ENCODE data around the gene IL1RN. TPM values are rescaled to one million over a fixed set of nuclear protein-coding genes. Genes with fewer than 3 reads are reported as not detected.

Gene IL1RN
- polyA plus RNA-seq, 1 of the 3 experiments (the other 2 are of a cell fraction), result not detected

DNA sequence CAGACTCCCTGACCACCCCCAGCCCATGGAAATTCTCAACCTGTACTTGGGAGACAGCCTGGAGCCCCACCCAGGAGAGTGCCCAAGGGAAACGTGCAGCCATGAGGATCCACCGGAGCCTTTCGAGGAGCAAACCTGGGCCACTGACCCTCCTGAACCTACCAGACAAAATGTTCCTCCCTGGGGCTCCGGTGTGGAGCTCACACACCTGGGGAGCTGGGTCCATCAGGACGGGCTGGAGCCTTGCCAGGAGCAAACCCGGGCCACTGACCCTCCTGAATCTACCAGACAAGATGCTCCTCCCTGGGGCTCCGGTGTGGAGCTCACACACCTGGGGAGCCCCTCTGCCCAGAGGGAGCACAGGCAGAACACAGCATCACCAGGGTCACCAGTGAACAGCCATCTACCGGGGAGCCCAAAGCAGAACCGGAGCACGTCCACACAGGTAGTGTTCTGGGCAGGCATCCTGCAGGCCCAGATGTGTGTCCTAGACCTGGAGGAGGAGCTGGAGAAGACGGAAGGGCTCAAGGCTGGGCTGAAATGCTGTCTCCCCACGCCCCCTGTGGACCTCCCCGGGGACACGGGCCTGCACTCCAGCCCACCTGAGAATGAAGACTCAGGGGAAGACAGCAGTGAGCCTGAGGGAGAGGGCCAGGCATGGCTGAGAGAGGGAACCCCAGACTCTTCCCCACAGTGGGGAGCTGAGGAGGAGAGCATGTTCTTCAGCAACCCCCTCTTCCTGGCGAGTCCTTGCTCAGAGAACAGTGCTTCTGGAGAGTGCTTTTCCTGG lies 55.3 kb downstream of the IL1RN start:
- no peaks in the 10 kb centered on the region for H3F3A ChIP-seq (replicated peaks; ENCODE audit: insufficient read depth)
- no peak for DNase-seq
- no peaks in the 10 kb centered on the region for H3K9me3 ChIP-seq
- no peaks in the 10 kb centered on the region; the same call in 1 of the 2 replicates for H3K27me3 ChIP-seq (ENCODE audit: insufficient read depth)
- H3K4me3 ChIP-seq (ENCODE audit: low read depth in 2 of 2, low read length in 1 of 2), result no peak overlapping the region
- no peak overlapping the region for H2AFZ ChIP-seq (ENCODE audit: low read depth)
- H4K20me1 ChIP-seq (ENCODE audit: insufficient read depth), result no peaks in the 10 kb centered on the region
- H3K27ac ChIP-seq (ENCODE audit: low read depth in 2 of 2, low read length in 1 of 2), result no peak overlapping the region
- WGBS (ENCODE audit: low lambda C conversion rate), result 63% methylated on average over 5 of the region's 15 CpGs
- CTCF ChIA-PET, result interaction anchor here (0.9 to 3.4 kb wide), 5 partner anchors 14 to 207 kb away, joined by 3 to 27 read pairs (median 4); no protein-coding TSS in a partner anchor
- H3K79me2 ChIP-seq (ENCODE audit: insufficient read depth), result no peaks in the 10 kb centered on the region
- H3K4me1 ChIP-seq (ENCODE audit: control insufficient read depth in 1 of 2, insufficient read depth in 2 of 2, low read depth in 1 of 2, low read length in 1 of 2), result no peaks in the 10 kb centered on the region; a peak in 1 of 4 replicates
- H3K4me2 ChIP-seq, result no peak overlapping the region
- no peak for TF ChIP-seq JUND (IDR thresholded peaks at IDR 0.05)
- no peak for TF ChIP-seq RAD21 (IDR thresholded peaks at IDR 0.05; ENCODE audit: low read length)
- TF ChIP-seq TAF1 (IDR thresholded peaks at IDR 0.05; ENCODE audit: borderline replicate concordance, low read depth, low read length), result no peak
- no peak overlapping the region for H3K9ac ChIP-seq
- H3K36me3 ChIP-seq (replicated peaks in 1 of 2; ENCODE audit: control insufficient read depth in 1 of 2, insufficient read depth in 2 of 2, low read length in 1 of 2), result no peaks in the 10 kb centered on the region
- no peaks in the 10 kb centered on the region for H3K9me2 ChIP-seq
- POLR2A ChIA-PET, result no interaction called here

DNA sequence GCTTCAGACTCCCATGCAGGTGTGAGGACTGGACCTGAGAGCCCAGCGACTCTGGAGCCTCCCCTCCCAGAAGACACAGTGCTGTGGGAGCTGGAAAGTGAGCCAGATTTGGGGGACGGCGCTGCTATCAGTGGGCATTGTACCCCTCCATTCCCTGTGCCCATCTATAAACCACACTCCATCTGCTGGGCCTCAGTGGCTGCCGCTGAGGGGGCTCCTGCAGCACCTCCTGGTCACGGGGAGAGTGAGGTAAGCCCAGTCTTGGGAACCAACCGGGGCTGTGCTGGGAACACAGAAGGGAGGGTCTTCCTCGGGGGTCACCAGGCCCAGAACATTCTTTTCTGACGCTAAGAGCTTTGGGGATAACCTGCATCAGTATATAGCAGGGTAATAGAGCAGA lies 55.9 kb downstream of the IL1RN start:
- no peaks in the 10 kb centered on the region; the same call in 1 of the 2 replicates for H3K27me3 ChIP-seq (ENCODE audit: insufficient read depth)
- 37% methylated on average over 4 of the region's 8 CpGs for WGBS (ENCODE audit: low lambda C conversion rate)
- no peaks in the 10 kb centered on the region for H3K79me2 ChIP-seq (ENCODE audit: insufficient read depth)
- H3K4me3 ChIP-seq (ENCODE audit: low read depth in 2 of 2, low read length in 1 of 2), result no peak overlapping the region
- no peak overlapping the region for H3K27ac ChIP-seq (ENCODE audit: low read depth in 2 of 2, low read length in 1 of 2)
- ChIA-PET POLR2A (no interaction called here), CTCF (interaction anchor here (0.9 to 3.4 kb wide), 5 partner anchors 14 to 187 kb away, joined by 3 to 27 read pairs (median 3); no protein-coding TSS in a partner anchor)
- no peak overlapping the region for H2AFZ ChIP-seq (ENCODE audit: low read depth)
- no peak for DNase-seq
- H3K9me3 ChIP-seq, result no peaks in the 10 kb centered on the region
- H3F3A ChIP-seq (replicated peaks; ENCODE audit: insufficient read depth), result no peaks in the 10 kb centered on the region
- no peaks in the 10 kb centered on the region; a peak in 1 of 4 replicates for H3K4me1 ChIP-seq (ENCODE audit: control insufficient read depth in 1 of 2, insufficient read depth in 2 of 2, low read depth in 1 of 2, low read length in 1 of 2)
- no peaks in the 10 kb centered on the region for H3K36me3 ChIP-seq (replicated peaks in 1 of 2; ENCODE audit: control insufficient read depth in 1 of 2, insufficient read depth in 2 of 2, low read length in 1 of 2)
- no peaks in the 10 kb centered on the region for H4K20me1 ChIP-seq (ENCODE audit: insufficient read depth)
- TF ChIP-seq SMC3 (IDR thresholded peaks at IDR 0.05; ENCODE audit: low read depth, low read length) (no peak), USF1 (IDR thresholded peaks at IDR 0.05; ENCODE audit: borderline replicate concordance, low read depth) (no peak), TAF1 (IDR thresholded peaks at IDR 0.05; ENCODE audit: borderline replicate concordance, low read depth, low read length) (no peak), EP300 (IDR thresholded peaks at IDR 0.05; ENCODE audit: borderline replicate concordance in 1 of 2, low read depth in 1 of 2, low read length in 1 of 2) (no peak), NFIC (IDR thresholded peaks at IDR 0.05; ENCODE audit: borderline replicate concordance) (no peak), TEAD4 (IDR thresholded peaks at IDR 0.05; ENCODE audit: borderline replicate concordance, insufficient read depth) (no peak), IRF3 (IDR thresholded peaks at IDR 0.05; ENCODE audit: low read depth, low read length) (no peak), MXI1 (IDR thresholded peaks at IDR 0.05; ENCODE audit: low read depth, low read length) (no peak), RAD21 (IDR thresholded peaks at IDR 0.05; ENCODE audit: low read length) (no peak), MEF2A (IDR thresholded peaks at IDR 0.05; ENCODE audit: borderline replicate concordance, low read depth) (no peak), SIN3A (IDR thresholded peaks at IDR 0.05; ENCODE audit: borderline replicate concordance, low read depth, low read length) (no peak), NRF1 (IDR thresholded peaks at IDR 0.05; ENCODE audit: low read depth, low read length) (no peak), ELF1 (IDR thresholded peaks at IDR 0.05) (no peak)
- TF ChIP-seq, protein P1, sequence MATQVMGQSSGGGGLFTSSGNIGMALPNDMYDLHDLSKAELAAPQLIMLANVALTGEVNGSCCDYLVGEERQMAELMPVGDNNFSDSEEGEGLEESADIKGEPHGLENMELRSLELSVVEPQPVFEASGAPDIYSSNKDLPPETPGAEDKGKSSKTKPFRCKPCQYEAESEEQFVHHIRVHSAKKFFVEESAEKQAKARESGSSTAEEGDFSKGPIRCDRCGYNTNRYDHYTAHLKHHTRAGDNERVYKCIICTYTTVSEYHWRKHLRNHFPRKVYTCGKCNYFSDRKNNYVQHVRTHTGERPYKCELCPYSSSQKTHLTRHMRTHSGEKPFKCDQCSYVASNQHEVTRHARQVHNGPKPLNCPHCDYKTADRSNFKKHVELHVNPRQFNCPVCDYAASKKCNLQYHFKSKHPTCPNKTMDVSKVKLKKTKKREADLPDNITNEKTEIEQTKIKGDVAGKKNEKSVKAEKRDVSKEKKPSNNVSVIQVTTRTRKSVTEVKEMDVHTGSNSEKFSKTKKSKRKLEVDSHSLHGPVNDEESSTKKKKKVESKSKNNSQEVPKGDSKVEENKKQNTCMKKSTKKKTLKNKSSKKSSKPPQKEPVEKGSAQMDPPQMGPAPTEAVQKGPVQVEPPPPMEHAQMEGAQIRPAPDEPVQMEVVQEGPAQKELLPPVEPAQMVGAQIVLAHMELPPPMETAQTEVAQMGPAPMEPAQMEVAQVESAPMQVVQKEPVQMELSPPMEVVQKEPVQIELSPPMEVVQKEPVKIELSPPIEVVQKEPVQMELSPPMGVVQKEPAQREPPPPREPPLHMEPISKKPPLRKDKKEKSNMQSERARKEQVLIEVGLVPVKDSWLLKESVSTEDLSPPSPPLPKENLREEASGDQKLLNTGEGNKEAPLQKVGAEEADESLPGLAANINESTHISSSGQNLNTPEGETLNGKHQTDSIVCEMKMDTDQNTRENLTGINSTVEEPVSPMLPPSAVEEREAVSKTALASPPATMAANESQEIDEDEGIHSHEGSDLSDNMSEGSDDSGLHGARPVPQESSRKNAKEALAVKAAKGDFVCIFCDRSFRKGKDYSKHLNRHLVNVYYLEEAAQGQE (IDR thresholded peaks at IDR 0.05; ENCODE audit: low read depth, low read length), result no peak
- no peak overlapping the region for H3K9ac ChIP-seq
- no peaks in the 10 kb centered on the region for H3K9me2 ChIP-seq
- no peak overlapping the region for H3K4me2 ChIP-seq

Measured in SK-N-SH (cell line).